Ascending aorta (tissue), 2 donors: Measurements from ENCODE around the gene BMS1. TPM values are rescaled to one million over a fixed set of nuclear protein-coding genes. Genes with fewer than 3 reads are reported as not detected.
A peak's percentile ranks its signal among the peaks of the same experiment; 100 is the strongest.
"Not testable (repeated sequence)": the region's sequence is repeated elsewhere in the genome, so short reads cannot be mapped to it uniquely, and the experiment has no call there.

Experiments used
- DNase-seq, 2 donors: peaks; one replicate each; pipeline ENCODE4 v3.0.0-alpha.2; 2019; ENCODE audit warnings: low spot score in 2 of 2
- H3K27ac ChIP-seq, 2 donors: fragments of 200-600 bp; sonication (generic); one replicate each; pipeline ENCODE4 v1.5.1; 2016 to 2017; ENCODE audit warnings: mild to moderate bottlenecking in 1 of 2
- H3K27me3 ChIP-seq: fragments of 200-600 bp; sonication (generic); one replicate; pipeline ENCODE4 v1.5.1; 2017
- H3K36me3 ChIP-seq, 2 donors: fragments of 200-600 bp; sonication (generic); one replicate each; pipeline ENCODE4 v1.5.1; 2016
- H3K4me1 ChIP-seq, 2 donors: fragments of 200-600 bp; sonication (generic); one replicate each; pipeline ENCODE4 v1.5.1; 2016 to 2017; ENCODE audit warnings: mild to moderate bottlenecking in 1 of 2
- H3K4me3 ChIP-seq, 2 donors: fragments of 200-600 bp; sonication (generic); one replicate each; pipeline ENCODE4 v1.5.1; 2016 to 2017; ENCODE audit warnings: mild to moderate bottlenecking in 1 of 2
- H3K9me3 ChIP-seq, 2 donors: fragments of 200-600 bp; sonication (generic); one replicate each; pipeline ENCODE4 v1.5.1; 2016
- intact Hi-C: fragments of 100-400 bp; cut with DNase I; formaldehyde crosslinking; loops from one replicate; pipeline ENCODE4 v1.15.1; 2023
- total RNA-seq: library from RNA; depleted of rRNA; stranded (reverse); fragments of >200 nt; gene quantifications from one replicate; pipeline ENCODE4 v1.1.0, GENCODE V29; 2016
- TF ChIP-seq, protein P1 (sequence below), 3 experiments: fragments of 200-600 bp in 2 of 3; fragments of 450-650 bp in 1 of 3; sonication (generic) in 2 of 3; IDR thresholded peaks; one replicate each; pipeline ENCODE4 v1.5.1; 2016 to 2019; ENCODE audit warnings: antibody characterized with exemption in 3 of 3, mild to moderate bottlenecking in 1 of 3, moderate library complexity in 1 of 3

The BMS1 gene
- total RNA-seq, 1 donor from 2014 or later, result 6.2 TPM

DNA sequence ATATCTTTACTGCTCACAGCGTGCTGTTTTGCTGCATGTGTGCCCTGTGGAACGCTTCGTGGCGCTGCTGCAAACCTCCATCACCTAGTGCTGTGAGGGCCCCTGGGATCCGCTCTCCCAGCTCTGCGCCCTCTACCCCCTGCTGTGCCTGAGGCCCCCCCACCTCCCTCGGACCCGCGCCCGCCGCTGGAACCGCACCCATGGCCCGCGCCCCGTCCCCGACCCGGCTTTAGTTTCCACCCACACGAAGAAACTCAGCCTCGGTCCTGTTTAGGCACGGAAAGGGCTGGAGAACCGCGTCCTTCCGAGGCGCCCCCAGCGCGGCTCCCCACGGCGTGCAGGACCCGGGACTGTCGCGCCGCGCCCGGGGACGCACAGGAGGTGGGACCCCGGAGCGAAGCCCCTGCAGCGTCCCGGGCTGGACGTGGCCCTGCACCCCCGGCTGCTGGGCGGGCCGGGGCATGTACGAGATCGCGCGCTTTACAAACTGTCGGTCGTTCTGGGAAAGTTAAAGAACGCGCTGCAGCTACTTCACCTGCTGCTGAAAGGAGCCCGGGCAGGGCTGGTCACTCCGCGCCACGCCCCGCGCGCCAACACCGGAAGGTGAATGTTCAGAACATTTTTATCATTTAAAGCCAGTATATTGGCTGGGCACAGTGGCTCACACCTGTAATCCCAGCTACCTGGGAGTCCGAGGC, 54.3 kb downstream of the BMS1 start:
- H3K36me3 ChIP-seq, result peaks cover 0 to 9% of the 10 kb centered on the region in 2 donors
- H3K27ac ChIP-seq, result no peak overlapping the region
- intact Hi-C loops, result no loop called here
- TF ChIP-seq, protein P1, sequence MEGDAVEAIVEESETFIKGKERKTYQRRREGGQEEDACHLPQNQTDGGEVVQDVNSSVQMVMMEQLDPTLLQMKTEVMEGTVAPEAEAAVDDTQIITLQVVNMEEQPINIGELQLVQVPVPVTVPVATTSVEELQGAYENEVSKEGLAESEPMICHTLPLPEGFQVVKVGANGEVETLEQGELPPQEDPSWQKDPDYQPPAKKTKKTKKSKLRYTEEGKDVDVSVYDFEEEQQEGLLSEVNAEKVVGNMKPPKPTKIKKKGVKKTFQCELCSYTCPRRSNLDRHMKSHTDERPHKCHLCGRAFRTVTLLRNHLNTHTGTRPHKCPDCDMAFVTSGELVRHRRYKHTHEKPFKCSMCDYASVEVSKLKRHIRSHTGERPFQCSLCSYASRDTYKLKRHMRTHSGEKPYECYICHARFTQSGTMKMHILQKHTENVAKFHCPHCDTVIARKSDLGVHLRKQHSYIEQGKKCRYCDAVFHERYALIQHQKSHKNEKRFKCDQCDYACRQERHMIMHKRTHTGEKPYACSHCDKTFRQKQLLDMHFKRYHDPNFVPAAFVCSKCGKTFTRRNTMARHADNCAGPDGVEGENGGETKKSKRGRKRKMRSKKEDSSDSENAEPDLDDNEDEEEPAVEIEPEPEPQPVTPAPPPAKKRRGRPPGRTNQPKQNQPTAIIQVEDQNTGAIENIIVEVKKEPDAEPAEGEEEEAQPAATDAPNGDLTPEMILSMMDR (IDR thresholded peaks at IDR 0.05), result no peak
- H3K4me1 ChIP-seq, result peaks cover 0 to 3% of the 10 kb centered on the region in 2 donors
- H3K27me3 ChIP-seq, result peaks cover 4% of the 10 kb centered on the region
- no peak for DNase-seq
- no peaks in the 10 kb centered on the region for H3K9me3 ChIP-seq
- peak overlapping the region; percentile 23 to 53 for H3K4me3 ChIP-seq

DNA sequence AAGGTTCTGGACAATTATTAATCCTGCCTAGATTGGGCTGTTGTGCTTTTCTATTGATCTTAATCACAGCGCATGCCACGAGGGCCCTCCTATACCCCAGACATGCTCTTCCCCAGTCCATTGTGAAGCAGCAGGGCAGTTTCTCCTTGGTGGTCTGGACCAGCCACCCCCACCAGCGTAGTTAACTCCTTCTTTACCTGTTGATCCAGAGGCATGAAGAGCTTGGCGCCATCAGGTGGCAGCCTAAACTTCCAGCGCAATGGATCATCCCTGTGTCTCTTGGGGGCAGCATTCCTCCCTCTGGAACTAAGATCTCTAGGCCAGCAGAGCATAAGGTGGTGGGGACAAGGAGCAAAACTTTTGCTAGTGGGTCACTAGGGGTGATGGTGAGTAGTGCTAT, 62.2 kb downstream of the BMS1 start:
- H3K27ac ChIP-seq, H3K4me3 ChIP-seq, intact Hi-C loops, DNase-seq, H3K27me3 ChIP-seq, H3K9me3 ChIP-seq, H3K4me1 ChIP-seq, H3K36me3 ChIP-seq: not testable (repeated sequence)

DNA sequence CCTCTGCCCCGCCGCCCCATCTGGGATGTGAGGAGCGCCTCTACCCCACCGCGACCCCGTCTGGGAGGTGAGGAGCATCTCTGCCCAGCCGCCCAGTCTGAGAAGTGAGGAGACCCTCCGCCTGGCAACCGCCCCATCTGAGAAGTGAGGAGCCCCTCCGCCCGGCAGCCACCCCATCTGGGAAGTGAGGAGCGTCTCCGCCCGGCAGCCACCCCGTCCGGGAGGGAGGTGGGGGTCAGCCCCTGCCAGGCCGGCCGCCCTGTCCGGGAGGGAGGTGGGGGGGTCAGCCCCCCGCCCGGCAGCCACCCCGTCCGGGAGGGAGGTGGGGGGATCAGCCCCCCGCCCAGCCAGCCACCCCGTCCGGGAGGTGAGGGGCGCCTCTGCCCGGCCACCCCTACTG, 64.7 kb downstream of the BMS1 start:
- intact Hi-C loops, H3K4me1 ChIP-seq, H3K27me3 ChIP-seq, H3K4me3 ChIP-seq, H3K27ac ChIP-seq, H3K36me3 ChIP-seq, DNase-seq, H3K9me3 ChIP-seq: not testable (repeated sequence)

DNA sequence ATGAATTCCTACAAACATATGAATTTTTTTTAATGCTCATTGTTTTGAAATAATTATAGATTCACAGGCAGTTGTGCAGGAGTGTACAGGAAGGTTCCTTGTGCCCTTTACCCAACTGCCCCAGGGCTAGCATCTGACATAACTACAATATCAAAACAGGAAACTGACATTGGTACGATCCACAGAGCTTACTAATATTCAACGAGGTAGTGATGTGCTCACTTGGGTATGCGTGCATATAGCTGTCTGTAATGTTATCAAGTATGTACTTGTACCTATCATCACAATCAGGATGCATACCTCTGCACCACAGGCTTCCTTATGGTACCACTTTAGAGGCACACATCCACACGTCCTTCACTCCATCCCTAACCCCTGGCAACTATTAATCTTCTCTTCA, 68.3 kb downstream of the BMS1 start:
- Histone ChIP-seq H3K4me3 (no peak overlapping the region), H3K9me3 (no peaks in the 10 kb centered on the region), H3K36me3 (no peaks in the 10 kb centered on the region), H3K4me1 (no peaks in the 10 kb centered on the region), H3K27ac (no peak overlapping the region), H3K27me3 (no peaks in the 10 kb centered on the region)
- DNase-seq, result no peak
- intact Hi-C loops, result no loop called here
- TF ChIP-seq, protein P1 (IDR thresholded peaks at IDR 0.05), result no peak

DNA sequence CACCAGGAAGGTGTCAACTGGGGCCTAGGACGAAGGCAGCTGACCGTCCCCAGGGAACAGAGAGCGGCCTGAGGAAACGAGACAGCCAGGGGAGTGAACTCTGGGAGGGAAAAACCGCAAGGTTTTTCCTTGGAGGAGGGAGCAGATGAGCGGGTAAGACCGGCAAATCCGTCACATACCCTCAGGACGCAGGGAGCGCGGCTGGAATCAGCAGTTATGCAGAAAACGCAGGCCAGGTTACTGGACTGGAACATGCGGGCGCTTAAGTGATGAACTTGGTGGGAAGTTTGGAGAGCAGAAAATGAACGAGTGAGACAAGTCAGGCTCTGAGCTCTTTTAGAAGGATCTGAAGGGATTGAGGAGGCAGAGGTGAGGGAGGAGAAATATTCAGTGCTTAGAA, 76.7 kb downstream of the BMS1 start:
- DNase-seq, result no peak
- Histone ChIP-seq H3K4me1 (no peaks in the 10 kb centered on the region), H3K27me3 (no peaks in the 10 kb centered on the region), H3K4me3 (no peak overlapping the region), H3K36me3 (no peaks in the 10 kb centered on the region), H3K27ac (no peak overlapping the region), H3K9me3 (no peaks in the 10 kb centered on the region)
- TF ChIP-seq, protein P1 (IDR thresholded peaks at IDR 0.05), result no peak
- intact Hi-C loops, result no loop called here

DNA sequence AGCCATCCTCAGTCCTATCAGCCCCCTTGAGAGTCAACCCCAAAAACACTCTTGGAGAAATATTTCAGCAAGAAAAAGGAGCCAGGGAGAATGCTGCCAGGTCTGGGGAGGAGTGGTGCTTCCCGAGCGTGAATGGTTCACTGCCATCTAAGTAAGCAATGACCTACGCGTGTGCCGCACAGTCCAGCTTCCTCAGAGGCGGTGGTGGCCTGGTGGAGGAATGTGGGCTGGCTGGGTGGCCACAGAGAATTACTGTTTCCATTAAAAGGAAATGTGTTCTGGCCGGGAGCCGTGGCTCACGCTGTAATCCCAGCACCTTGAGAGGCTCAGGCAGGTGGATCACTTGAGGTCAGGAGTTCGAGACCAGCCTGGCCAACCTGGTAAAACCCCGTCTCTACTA, 77.4 kb downstream of the BMS1 start:
- intact Hi-C loops, H3K4me3 ChIP-seq, H3K36me3 ChIP-seq, H3K4me1 ChIP-seq, DNase-seq, H3K27me3 ChIP-seq, H3K27ac ChIP-seq, H3K9me3 ChIP-seq: not testable (repeated sequence)

DNA sequence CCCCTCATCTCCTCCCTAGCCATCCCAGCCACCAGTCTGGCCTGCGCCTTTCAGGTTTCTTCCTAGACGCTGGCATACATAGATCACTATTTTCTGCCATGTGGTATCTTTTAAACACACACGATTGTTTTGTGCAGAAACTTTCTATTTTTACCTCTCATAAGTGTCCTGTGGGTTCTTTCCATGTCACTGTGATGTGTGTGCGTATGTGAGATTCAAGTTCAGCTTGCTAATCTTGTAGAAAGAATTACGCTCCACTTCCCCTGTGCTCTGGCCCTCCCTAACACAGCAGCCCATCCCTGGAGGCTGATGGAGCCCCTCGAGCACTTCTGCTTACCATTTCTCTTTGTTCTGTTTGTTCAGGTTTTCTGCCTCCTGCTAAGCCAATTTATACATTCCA, 80.2 kb downstream of the BMS1 start:
- H3K27ac ChIP-seq, intact Hi-C loops, H3K36me3 ChIP-seq, H3K4me1 ChIP-seq, DNase-seq, H3K9me3 ChIP-seq, H3K27me3 ChIP-seq, H3K4me3 ChIP-seq: not testable (repeated sequence)

DNA sequence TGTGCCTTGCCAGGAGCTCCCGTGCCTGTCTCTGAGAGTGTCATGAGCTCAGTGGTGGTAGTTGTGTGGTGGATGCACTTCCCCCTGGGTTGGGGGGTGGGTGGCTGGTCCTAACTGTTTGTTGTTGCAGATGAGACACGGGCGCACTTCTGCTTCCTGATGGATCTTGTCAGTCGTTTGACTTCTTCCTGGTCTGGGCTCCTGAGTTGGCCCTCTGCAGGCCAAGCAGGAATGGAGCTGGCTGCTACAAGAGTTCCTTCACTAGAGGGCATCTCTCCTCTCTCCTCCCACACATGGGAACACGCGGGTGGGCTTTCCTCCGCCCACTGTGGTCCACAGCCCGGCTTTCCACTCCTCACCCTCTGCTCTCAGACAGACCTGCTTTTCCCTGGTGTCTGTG, 82.0 kb downstream of the BMS1 start:
- no peak for DNase-seq
- Histone ChIP-seq H3K4me1 (no peaks in the 10 kb centered on the region), H3K9me3 (no peaks in the 10 kb centered on the region), H3K27me3 (no peaks in the 10 kb centered on the region), H3K36me3 (no peaks in the 10 kb centered on the region), H3K27ac (no peak overlapping the region), H3K4me3 (no peak overlapping the region)
- TF ChIP-seq, protein P1 (IDR thresholded peaks at IDR 0.05), result no peak
- intact Hi-C loops, result no loop called here
